A549 treated with CpdA at 1 μM for 4 hours (cell line): Measurements from ENCODE around the gene COQ7. TPM values are rescaled to one million over a fixed set of nuclear protein-coding genes. Genes with fewer than 3 reads are reported as not detected.

ENCODE experiments used
- total RNA-seq: library from RNA; stranded (reverse); fragments of 200-300 nt; extraction: Qiagen RNA extraction; gene quantifications from 5 replicates; pipeline ENCODE4 v1.2.3, GENCODE V29; 2022; ENCODE audit warnings: low read depth

The COQ7 gene
- 25.0 to 28.0 TPM (median 25.6 TPM) in 5 replicates for total RNA-seq

GRCh38 chr16:19067349-19068236, at the start of gene COQ7:
Gene COQ7, plus strand, starts transcription at chr16:19067614. Its CDS starts 51 bp downstream, at chr16:19067665.

DNA sequence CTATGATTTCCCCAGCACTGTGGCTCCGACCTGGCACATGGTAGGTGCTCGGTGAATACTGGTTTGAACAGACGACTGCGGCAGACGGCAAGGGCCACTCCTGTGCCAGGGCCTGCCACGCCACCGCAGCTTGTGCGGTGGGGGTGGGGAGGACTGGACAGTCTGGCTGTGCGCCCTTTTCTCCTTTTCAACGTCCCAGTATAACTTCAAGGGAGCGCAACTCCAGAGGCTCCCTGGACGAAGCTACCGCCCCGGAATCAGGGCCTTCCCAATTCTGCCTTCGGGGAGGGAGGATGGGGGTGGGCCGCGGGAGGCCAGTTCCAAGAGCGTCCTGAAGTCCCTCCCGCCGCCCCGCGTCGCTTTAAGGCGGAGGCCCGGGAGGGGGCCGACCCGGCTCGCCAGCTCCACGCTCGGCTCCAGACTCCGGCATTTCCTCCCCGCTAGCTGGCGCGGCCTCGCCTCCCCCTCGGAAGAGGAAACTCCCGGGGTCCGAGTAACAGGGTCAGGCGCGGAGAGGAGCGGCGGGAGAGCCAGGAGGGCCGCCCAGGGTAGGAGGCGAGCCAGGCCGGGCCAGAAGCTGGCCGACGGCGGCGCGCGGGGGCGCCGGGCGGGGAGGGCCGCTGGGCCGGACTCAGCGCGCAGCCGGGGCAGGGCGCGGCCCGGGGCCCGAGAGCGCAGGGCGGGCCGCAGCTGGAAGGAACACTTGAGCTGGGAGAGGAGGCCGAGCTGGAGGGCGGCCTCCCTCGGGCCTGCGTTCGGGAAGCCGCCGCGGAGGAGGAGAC, 46.4 kb downstream of the COQ7 start, which contains the start of gene ITPRIPL2:
TSS of gene ITPRIPL2 (plus strand) at position 388 of the 782 bp plus-strand sequence. CDS start 498 bp downstream, outside the sequence.

Other genes starting within 250 kb of the COQ7 start
- 15.8 to 24.4 TPM (median 22.5 TPM) in 5 replicates for gene SMG1, start 141.2 kb upstream of the COQ7 start, total RNA-seq
- 6.6 to 10.3 TPM (median 8.8 TPM) in 5 replicates for gene TMC7, start 83.7 kb upstream of the COQ7 start, total RNA-seq
- 11.9 to 18.2 TPM (median 14.5 TPM) in 5 replicates for gene ITPRIPL2, start 46.4 kb downstream of the COQ7 start, total RNA-seq
- 9.7 to 13.3 TPM (median 11.9 TPM) in 5 replicates for gene SYT17, start 100.6 kb downstream of the COQ7 start, total RNA-seq
- 0.06 to 0.16 TPM (median 0.13 TPM) in 4 of 5 replicates, not detected in the other for gene CLEC19A, start 218.1 kb downstream of the COQ7 start, total RNA-seq